Testis (tissue), 3 donors: ENCODE measurements around the gene HOXA6. TPM values are rescaled to one million over a fixed set of nuclear protein-coding genes. Genes with fewer than 3 reads are reported as not detected.

Experiments used
- DNase-seq: peaks from one replicate; pipeline ENCODE4 v3.0.0-alpha.2; 2019
- H3K27ac ChIP-seq, 2 donors: fragments of 200-600 bp; sonication (generic); one replicate each; pipeline ENCODE4 v1.5.1; 2019
- H3K27me3 ChIP-seq: fragments of 200-600 bp; sonication (generic); one replicate; pipeline ENCODE4 v1.5.1; 2019
- H3K36me3 ChIP-seq: fragments of 200-600 bp; sonication (generic); one replicate; pipeline ENCODE4 v1.5.1; 2017; ENCODE audit warnings: low read depth; ENCODE audit errors: missing control alignments
- H3K4me1 ChIP-seq: fragments of 200-600 bp; sonication (generic); one replicate; pipeline ENCODE4 v1.5.1; 2019
- H3K4me3 ChIP-seq, 2 donors: fragments of 200-600 bp; sonication (generic); one replicate each; pipeline ENCODE4 v1.5.1; 2017 to 2019
- H3K9me3 ChIP-seq: fragments of 200-600 bp; sonication (generic); one replicate; pipeline ENCODE4 v1.5.1; 2017
- POLR2A ChIP-seq: fragments of 450-650 bp; IDR thresholded peaks from one replicate; pipeline ENCODE4 v1.6.1; 2017; ENCODE audit warnings: antibody characterized with exemption, mild to moderate bottlenecking, moderate library complexity
- WGBS, 2 donors: methylation state at CpG; one replicate each; pipeline ENCODE4 v1.1.5; 2018; 5-methylcytosine and 5-hydroxymethylcytosine counted together
- intact Hi-C: fragments of 100-400 bp; cut with DNase I; formaldehyde crosslinking; loops from one replicate; pipeline ENCODE4 v1.15.1; 2023; ENCODE audit warnings: low total_unique reads
- polyA plus RNA-seq: library from polyadenylated mRNA; stranded (reverse); fragments of 350-450 nt; fragmentation: Illumina TruSeq; extraction: RNeasy Lipid Tissue Mini Kit (QIAGEN cat#74804); gene quantifications from one replicate; pipeline ENCODE4 v1.2.3, GENCODE V29; 2014; ENCODE audit warnings: low read depth, low replicate concordance; ENCODE audit not compliant: insufficient read depth
- total RNA-seq, 2 donors: library from RNA; depleted of rRNA; stranded (reverse); fragments of >200 nt; gene quantifications; one replicate each; pipeline ENCODE4 v1.2.3, GENCODE V29; 2016
- TF ChIP-seq, protein P1 (sequence below), 3 experiments: fragments of 450-650 bp in 2 of 3; fragments of 200-600 bp in 1 of 3; sonication (generic) in 1 of 3; IDR thresholded peaks; one replicate each; pipeline ENCODE4 v1.5.1; 2016 to 2019; ENCODE audit warnings: antibody characterized with exemption in 3 of 3, mild to moderate bottlenecking in 2 of 3, moderate library complexity in 1 of 3

HOXA6 gene
- total and polyA plus RNA-seq, 3 donors from 2014 or later, result 0.37 TPM; not detected in 2

DNA sequence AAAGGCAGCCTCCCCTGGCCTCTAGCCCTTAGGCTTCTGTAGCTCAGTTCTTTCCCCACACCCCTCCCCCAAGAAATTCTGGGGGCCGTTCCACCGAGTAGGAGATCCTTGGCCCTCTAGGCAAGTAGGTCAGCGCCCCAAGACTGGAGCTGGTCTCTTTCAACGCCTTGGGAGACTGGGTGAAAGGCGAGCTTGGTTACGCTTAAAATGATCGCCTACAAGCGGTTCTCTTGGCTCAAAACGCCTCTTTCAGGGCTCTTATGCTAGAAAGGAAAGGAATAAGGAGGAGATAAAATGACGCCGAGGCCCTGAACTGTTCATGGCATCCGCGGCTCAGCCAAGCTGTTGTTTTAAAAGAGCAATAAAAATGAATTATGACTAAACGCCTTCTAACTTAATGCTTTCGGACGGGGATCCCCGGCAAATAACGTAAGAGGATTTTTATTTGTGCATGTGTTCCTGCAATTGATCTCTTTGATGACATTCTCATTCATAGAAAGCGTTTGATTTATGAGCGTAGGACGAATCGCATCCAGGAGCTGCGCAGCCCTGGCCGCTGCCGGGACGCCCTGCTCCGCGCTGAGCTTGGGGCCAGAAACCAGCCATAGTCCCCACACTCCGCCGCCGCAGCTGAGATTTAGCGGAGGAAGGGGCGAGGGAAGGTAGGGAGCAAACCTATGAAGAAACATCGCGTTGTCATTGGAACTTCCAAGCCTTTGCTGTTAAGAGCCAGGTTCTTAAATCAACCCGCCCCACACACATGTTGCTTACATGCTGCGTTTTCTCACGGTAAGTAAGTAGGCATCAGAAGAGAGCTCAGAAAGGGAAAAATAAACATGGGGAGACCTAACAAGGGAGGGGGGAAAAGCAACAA lies 48.8 kb downstream of the HOXA6 start:
- no peaks in the 10 kb centered on the region for H3K27me3 ChIP-seq
- H3K27ac ChIP-seq, result no peak overlapping the region
- no peaks in the 10 kb centered on the region for H3K9me3 ChIP-seq
- 7 to 12% methylated on average over 38 of the region's 38 CpGs for WGBS, 2 donors
- no peaks in the 10 kb centered on the region for H3K36me3 ChIP-seq
- intact Hi-C loops, result no loop called here
- DNase-seq, result no peak
- no peak overlapping the region for H3K4me3 ChIP-seq
- H3K4me1 ChIP-seq, result no peaks in the 10 kb centered on the region
- TF ChIP-seq POLR2A, result no peak
- TF ChIP-seq, protein P1, sequence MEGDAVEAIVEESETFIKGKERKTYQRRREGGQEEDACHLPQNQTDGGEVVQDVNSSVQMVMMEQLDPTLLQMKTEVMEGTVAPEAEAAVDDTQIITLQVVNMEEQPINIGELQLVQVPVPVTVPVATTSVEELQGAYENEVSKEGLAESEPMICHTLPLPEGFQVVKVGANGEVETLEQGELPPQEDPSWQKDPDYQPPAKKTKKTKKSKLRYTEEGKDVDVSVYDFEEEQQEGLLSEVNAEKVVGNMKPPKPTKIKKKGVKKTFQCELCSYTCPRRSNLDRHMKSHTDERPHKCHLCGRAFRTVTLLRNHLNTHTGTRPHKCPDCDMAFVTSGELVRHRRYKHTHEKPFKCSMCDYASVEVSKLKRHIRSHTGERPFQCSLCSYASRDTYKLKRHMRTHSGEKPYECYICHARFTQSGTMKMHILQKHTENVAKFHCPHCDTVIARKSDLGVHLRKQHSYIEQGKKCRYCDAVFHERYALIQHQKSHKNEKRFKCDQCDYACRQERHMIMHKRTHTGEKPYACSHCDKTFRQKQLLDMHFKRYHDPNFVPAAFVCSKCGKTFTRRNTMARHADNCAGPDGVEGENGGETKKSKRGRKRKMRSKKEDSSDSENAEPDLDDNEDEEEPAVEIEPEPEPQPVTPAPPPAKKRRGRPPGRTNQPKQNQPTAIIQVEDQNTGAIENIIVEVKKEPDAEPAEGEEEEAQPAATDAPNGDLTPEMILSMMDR (IDR thresholded peaks at IDR 0.05), result no peak

DNA sequence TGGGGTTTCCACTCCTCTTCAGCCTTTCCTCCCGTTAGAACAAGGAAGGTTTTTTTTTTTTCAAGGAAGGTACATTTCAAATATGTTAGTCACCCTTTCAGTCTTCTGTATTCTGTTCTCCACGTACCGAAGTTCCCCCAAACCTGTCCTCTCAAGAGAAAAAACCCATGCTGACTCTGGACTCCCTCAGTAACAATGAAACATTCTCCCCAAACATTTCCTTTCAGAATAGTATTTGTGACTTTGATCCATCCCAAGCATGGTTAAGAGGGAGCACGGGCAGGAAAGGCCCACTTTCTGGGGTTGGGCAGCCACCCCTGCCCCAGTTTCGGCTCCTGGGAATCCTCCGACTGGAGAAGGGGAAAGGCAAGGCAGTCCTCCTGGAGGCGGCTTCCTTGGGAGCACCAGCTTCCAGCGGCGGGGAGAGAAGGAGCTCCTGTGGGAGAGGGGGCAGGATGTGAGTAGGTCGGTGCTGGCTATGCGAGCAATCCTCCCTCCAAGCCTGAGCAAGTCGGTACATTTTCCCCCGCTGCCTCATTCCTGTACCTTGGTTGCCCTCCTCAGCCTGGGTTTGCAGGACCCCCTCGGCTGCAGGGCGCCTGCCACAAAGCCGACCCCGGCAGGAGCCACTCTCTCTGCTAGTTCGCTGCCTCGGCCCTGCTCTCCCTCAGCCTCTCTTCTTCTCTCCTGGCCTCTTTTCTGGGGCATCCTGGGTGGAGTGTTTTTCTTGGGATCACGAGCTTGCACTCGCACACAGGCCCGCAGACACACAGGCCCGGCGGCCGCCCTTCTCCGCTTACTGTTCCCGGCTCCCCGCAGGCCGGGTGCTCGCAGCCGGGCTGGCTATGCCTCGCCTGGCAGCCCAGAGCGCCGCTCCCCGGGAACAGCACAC lies 49.6 kb downstream of the HOXA6 start:
- H3K36me3 ChIP-seq, result no peaks in the 10 kb centered on the region
- no peak overlapping the region for H3K4me3 ChIP-seq
- no peak for DNase-seq
- H3K27me3 ChIP-seq, result no peaks in the 10 kb centered on the region
- no peak for TF ChIP-seq POLR2A
- TF ChIP-seq, protein P1 (IDR thresholded peaks at IDR 0.05), result no peak
- intact Hi-C loops, result no loop called here
- no peaks in the 10 kb centered on the region for H3K9me3 ChIP-seq
- no peaks in the 10 kb centered on the region for H3K4me1 ChIP-seq
- WGBS, 2 donors, result 12 to 13% methylated on average over 25 to 35 of the region's 35 CpGs
- no peak overlapping the region for H3K27ac ChIP-seq

DNA sequence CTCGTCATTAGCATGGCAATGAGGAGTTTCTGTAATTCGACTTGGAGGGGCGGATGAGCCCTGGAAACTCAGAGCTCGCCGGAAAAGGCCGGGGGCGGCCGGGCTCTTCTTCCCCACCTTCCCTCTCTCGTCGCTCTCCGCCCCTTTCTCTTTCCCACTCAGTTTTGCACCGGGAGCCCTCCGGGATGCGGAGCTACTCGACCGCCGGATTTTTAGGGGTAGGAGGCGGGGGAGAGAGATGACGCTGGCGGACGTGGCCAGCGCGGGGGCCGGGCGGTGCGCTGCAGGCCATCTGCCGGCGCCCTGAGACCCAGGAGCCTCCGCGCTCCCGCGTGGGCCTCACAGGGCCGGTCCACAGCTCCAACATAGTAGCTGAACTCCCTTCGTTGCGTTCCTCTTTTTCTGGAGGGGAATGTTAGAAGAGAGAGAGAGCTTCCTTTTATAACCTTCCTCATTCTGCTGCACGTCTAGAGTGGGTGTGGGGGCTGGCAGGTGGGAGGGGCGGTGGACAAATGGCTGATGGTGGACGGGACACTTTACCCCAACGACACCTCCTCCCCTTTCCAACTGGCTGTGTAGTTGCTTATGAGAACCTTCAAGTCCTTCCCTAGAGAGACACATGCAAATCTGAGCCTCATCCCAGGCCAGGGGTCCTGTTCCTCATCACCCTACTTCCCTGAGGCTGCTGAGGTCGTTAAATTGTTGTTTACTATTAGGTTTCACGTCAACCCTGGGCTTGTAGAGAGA lies 50.6 kb downstream of the HOXA6 start:
- Histone ChIP-seq H3K27me3 (no peaks in the 10 kb centered on the region), H3K27ac (no peak overlapping the region), H3K36me3 (no peaks in the 10 kb centered on the region), H3K4me1 (no peaks in the 10 kb centered on the region), H3K9me3 (no peaks in the 10 kb centered on the region), H3K4me3 (peak overlapping the region; percentile 62 to 72)
- intact Hi-C loops, result no loop called here
- whole genome bisulfite sequencing, 2 donors, result 2 to 3% methylated on average over 39 to 41 of the region's 41 CpGs
- no peak for TF ChIP-seq POLR2A
- TF ChIP-seq, protein P1 (IDR thresholded peaks at IDR 0.05), result no peak
- DNase-seq, result no peak

DNA sequence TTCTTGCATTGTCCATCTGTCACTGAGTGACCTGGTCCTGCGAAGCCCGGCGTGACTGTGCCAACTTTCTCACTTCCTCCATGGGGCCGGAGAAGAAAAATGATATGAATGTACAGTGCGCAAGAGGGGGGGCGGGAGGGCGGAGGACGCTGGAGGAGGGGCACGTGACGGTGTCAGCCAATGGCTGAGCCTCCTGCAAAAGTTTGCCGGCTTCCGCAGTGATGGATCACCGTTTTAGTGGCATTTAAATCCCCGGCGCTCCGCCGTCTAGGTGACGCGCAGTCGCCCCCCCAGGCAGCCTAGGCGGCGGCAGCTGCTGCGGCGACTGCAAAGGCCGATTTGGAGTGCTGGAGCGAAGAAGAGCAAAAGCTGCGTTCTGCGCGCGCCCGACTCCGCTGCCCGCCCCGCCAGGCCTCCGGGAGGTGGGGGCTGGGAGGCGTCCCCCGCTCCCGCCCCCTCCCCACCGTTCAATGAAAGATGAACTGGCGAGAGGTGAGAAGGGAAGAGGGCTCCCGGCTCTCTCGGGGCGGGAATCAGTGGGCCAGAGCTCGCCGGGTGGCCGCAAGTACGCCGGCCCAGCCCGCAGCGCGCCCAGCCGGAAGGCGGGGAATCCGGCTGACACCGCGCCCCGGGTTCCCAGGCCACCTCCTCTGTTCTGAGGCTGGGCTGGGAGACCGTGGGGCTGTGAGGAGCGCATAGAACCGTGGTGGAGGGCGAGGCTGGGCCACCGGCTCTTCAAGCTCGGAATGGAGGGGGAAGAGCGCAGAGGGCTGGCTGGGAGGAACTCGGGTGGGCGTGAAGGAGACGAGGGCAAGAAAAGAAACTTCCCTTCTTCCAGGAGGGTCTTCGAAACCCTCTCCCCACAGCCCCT lies 51.4 kb downstream of the HOXA6 start, which contains the start of gene HOXA1:
Gene HOXA1, minus strand, starts transcription at position 104 of the 871 bp plus-strand sequence. Its CDS starts 88 bp downstream, at position 16.
- H3K4me1 ChIP-seq, result no peaks in the 10 kb centered on the region
- no peak for TF ChIP-seq POLR2A
- TF ChIP-seq, protein P1 (IDR thresholded peaks at IDR 0.05), result no peak
- intact Hi-C loops, result no loop called here

More for the DNA sequence above, 51.4 kb downstream of the HOXA6 start, which contains the start of gene HOXA1:
- Histone ChIP-seq H3K27ac (no peak within 1 kb of the TSS), H3K36me3 (no peaks in the 10 kb centered on the region), H3K4me3 (peak within 1 kb of the TSS; percentile 62 to 72), H3K9me3 (no peaks in the 10 kb centered on the region), H3K27me3 (no peaks in the 10 kb centered on the region)
- WGBS, 2 donors, result 1% methylated on average over 36 to 68 of the region's 68 CpGs
- DNase-seq, result peak; percentile 74
